Testis (tissue), 5 donors: ENCODE measurements around the gene RBMS2. TPM values are rescaled to one million over a fixed set of nuclear protein-coding genes. Genes with fewer than 3 reads are reported as not detected.

Source experiments
- DNase-seq: peaks from one replicate; pipeline ENCODE4 v3.0.0-alpha.2; 2019
- H3K27ac ChIP-seq, 2 donors: fragments of 200-600 bp; sonication (generic); one replicate each; pipeline ENCODE4 v1.5.1; 2019
- H3K27me3 ChIP-seq: fragments of 200-600 bp; sonication (generic); one replicate; pipeline ENCODE4 v1.5.1; 2019
- H3K36me3 ChIP-seq: fragments of 200-600 bp; sonication (generic); one replicate; pipeline ENCODE4 v1.5.1; 2017; ENCODE audit warnings: low read depth; ENCODE audit errors: missing control alignments
- H3K4me1 ChIP-seq: fragments of 200-600 bp; sonication (generic); one replicate; pipeline ENCODE4 v1.5.1; 2019
- H3K4me3 ChIP-seq, 2 donors: fragments of 200-600 bp; sonication (generic); one replicate each; pipeline ENCODE4 v1.5.1; 2017 to 2019
- H3K9me3 ChIP-seq: fragments of 200-600 bp; sonication (generic); one replicate; pipeline ENCODE4 v1.5.1; 2017
- CTCF ChIP-seq, 3 experiments: fragments of 450-650 bp in 2 of 3; fragments of 200-600 bp in 1 of 3; sonication (generic) in 1 of 3; IDR thresholded peaks; one replicate each; pipeline ENCODE4 v1.5.1; 2016 to 2019; ENCODE audit warnings: antibody characterized with exemption in 3 of 3, mild to moderate bottlenecking in 2 of 3, moderate library complexity in 1 of 3
- POLR2A ChIP-seq: fragments of 450-650 bp; IDR thresholded peaks from one replicate; pipeline ENCODE4 v1.6.1; 2017; ENCODE audit warnings: antibody characterized with exemption, mild to moderate bottlenecking, moderate library complexity
- WGBS, 2 donors: methylation state at CpG; one replicate each; pipeline ENCODE4 v1.1.5; 2018; 5-methylcytosine and 5-hydroxymethylcytosine counted together
- intact Hi-C: fragments of 100-400 bp; cut with DNase I; formaldehyde crosslinking; loops from one replicate; pipeline ENCODE4 v1.15.1; 2023; ENCODE audit warnings: low total_unique reads
- long read RNA-seq, 2 donors: transcript quantifications; one replicate each; lab custom pipeline, GENCODE V29; 2026
- polyA plus RNA-seq: library from polyadenylated mRNA; stranded (reverse); fragments of 350-450 nt; fragmentation: Illumina TruSeq; extraction: RNeasy Lipid Tissue Mini Kit (QIAGEN cat#74804); gene quantifications from one replicate; pipeline ENCODE4 v1.2.3, GENCODE V29; 2014; ENCODE audit warnings: low read depth, low replicate concordance; ENCODE audit not compliant: insufficient read depth
- total RNA-seq, 2 donors: library from RNA; depleted of rRNA; stranded (reverse); fragments of >200 nt; gene quantifications; one replicate each; pipeline ENCODE4 v1.2.3, GENCODE V29; 2016

The RBMS2 gene
- total RNA-seq (10 to 100 TPM; 12.8 TPM), polyA plus RNA-seq (15.8 TPM)
- long read RNA-seq, donor 1, partial matches to known transcripts, result 270 of 270 reads
- long read RNA-seq, donor 1, other reads (novel, unspliced or antisense), result 0 of 270 reads
- long read RNA-seq, donor 2, full-length matches to known transcripts, result 1 of 802 reads
- long read RNA-seq, donor 2, partial matches to known transcripts, result 790 of 802 reads
- long read RNA-seq, donor 2, other reads (novel, unspliced or antisense), result 11 of 802 reads

GRCh38 chr12:56521590-56522371, at the start of gene RBMS2:
Gene RBMS2 (plus strand): TSS chr12:56521820. CDS start chr12:56522024, 204 bp downstream.
- H3K4me3 ChIP-seq, result peak within 1 kb of the TSS; percentile 61 to 64
- DNase-seq, result peak; percentile 94
- H3K36me3 ChIP-seq, result no peaks in the 10 kb centered on the region
- H3K9me3 ChIP-seq, result no peaks in the 10 kb centered on the region
- H3K27me3 ChIP-seq, result no peaks in the 10 kb centered on the region
- H3K4me1 ChIP-seq, result peaks cover 14% of the 10 kb centered on the region
- no peak for TF ChIP-seq CTCF (IDR thresholded peaks at IDR 0.05)
- TF ChIP-seq POLR2A, result no peak
- H3K27ac ChIP-seq, result peak within 1 kb of the TSS; percentile 83 to 88
- intact Hi-C loops, result no loop called here
- 1% methylated on average over 15 of the region's 15 CpGs for WGBS, 2 donors

- intact Hi-C loops, result no loop called here
- 80 to 87% methylated on average over 5 to 9 of the region's 9 CpGs for WGBS, 2 donors
- no peak overlapping the region for H3K4me3 ChIP-seq
- no peaks in the 10 kb centered on the region for H3K36me3 ChIP-seq
- no peaks in the 10 kb centered on the region for H3K9me3 ChIP-seq
- no peaks in the 10 kb centered on the region for H3K27me3 ChIP-seq
- TF ChIP-seq POLR2A (no peak), CTCF (IDR thresholded peaks at IDR 0.05) (no peak)
- H3K27ac ChIP-seq, result no peak overlapping the region
- no peak for DNase-seq
- H3K4me1 ChIP-seq, result peaks cover 7% of the 10 kb centered on the region
These were observed 47.2 kb upstream of the RBMS2 start for GRCh38 chr12:56474389-56474788.

- Histone ChIP-seq H3K9me3 (no peaks in the 10 kb centered on the region), H3K4me3 (no peak overlapping the region), H3K27ac (no peak overlapping the region), H3K27me3 (no peaks in the 10 kb centered on the region), H3K36me3 (no peaks in the 10 kb centered on the region), H3K4me1 (no peaks in the 10 kb centered on the region)
- 79 to 82% methylated on average over 6 of the region's 6 CpGs for WGBS, 2 donors
- intact Hi-C loops, result no loop called here
- TF ChIP-seq CTCF (IDR thresholded peaks at IDR 0.05) (no peak), POLR2A (no peak)
- DNase-seq, result no peak
These were observed 45.5 kb upstream of the RBMS2 start for GRCh38 chr12:56476143-56476542.

GRCh38 chr12:56476972-56477432, 44.6 kb upstream of the RBMS2 start:
- Histone ChIP-seq H3K27me3 (no peaks in the 10 kb centered on the region), H3K36me3 (no peaks in the 10 kb centered on the region), H3K9me3 (no peaks in the 10 kb centered on the region), H3K4me1 (no peaks in the 10 kb centered on the region), H3K27ac (no peak overlapping the region), H3K4me3 (no peak overlapping the region)
- WGBS, 2 donors, result 92% methylated on average over 1 of the region's 1 CpG; no CpG with 5 or more reads in 1 of the 2 donors
- TF ChIP-seq CTCF (IDR thresholded peaks at IDR 0.05), result no peak
- TF ChIP-seq POLR2A, result no peak
- DNase-seq, result no peak
- intact Hi-C loops, result no loop called here
